Kidney epithelial cell (primary cell): ENCODE data around the gene SPEG. TPM values are rescaled to one million over a fixed set of nuclear protein-coding genes. Genes with fewer than 3 reads are reported as not detected.

Experiments
- DNase-seq: peaks from one replicate; pipeline ENCODE4 v3.0.0-alpha.2; 2010; ENCODE audit warnings: low read depth
- H3K27me3 ChIP-seq: 2 replicates; pipeline ENCODE4 v1.6.0; 2011; ENCODE audit warnings: low read length; ENCODE audit not compliant: control insufficient read depth, insufficient read depth
- H3K36me3 ChIP-seq: 2 replicates; pipeline ENCODE4 v1.5.1; 2011; ENCODE audit warnings: low read length; ENCODE audit not compliant: control insufficient read depth, insufficient read depth
- H3K4me3 ChIP-seq: 2 replicates; pipeline ENCODE4 v1.5.1; 2011; ENCODE audit warnings: low read depth, mild to moderate bottlenecking, control low read depth, low read length
- total RNA-seq: library from RNA; depleted of rRNA; stranded (reverse); fragments of >200 nt; gene quantifications from 2 replicates; pipeline ENCODE4 v1.2.3, GENCODE V29; 2015
- TF ChIP-seq, protein P1 (sequence below): IDR thresholded peaks from 2 replicates; pipeline ENCODE4 v1.5.1; 2011; ENCODE audit warnings: mild to moderate bottlenecking, moderate library complexity, low read length, control low read depth, inconsistent platforms; ENCODE audit not compliant: insufficient read depth, poor library complexity, severe bottlenecking

Gene SPEG
- total RNA-seq, 1 donor from 2014 or later = 9.9 TPM

DNA sequence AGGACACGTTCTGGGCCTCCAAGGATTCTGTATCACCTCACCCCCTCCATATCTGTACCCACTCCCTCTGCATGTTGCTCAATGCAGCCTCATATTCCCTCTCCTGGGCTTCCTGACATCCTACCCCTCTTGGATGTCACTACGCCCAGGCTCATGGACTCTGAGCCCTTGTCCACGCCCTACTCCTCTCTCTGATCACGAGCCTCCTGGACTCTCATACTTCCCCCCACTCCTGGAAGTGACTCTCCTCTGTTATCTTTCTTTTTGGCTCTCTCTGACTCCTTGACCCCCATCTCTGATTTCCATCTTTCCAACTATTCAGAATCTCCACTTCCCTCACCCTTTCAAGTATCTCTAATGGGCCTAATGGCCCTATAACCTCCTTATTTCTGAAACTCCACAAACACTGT lies 111.3 kb downstream of the SPEG start:
- TF ChIP-seq, protein P1, sequence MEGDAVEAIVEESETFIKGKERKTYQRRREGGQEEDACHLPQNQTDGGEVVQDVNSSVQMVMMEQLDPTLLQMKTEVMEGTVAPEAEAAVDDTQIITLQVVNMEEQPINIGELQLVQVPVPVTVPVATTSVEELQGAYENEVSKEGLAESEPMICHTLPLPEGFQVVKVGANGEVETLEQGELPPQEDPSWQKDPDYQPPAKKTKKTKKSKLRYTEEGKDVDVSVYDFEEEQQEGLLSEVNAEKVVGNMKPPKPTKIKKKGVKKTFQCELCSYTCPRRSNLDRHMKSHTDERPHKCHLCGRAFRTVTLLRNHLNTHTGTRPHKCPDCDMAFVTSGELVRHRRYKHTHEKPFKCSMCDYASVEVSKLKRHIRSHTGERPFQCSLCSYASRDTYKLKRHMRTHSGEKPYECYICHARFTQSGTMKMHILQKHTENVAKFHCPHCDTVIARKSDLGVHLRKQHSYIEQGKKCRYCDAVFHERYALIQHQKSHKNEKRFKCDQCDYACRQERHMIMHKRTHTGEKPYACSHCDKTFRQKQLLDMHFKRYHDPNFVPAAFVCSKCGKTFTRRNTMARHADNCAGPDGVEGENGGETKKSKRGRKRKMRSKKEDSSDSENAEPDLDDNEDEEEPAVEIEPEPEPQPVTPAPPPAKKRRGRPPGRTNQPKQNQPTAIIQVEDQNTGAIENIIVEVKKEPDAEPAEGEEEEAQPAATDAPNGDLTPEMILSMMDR = no peak
- no peak for DNase-seq
- Histone ChIP-seq H3K27me3 (no peaks in the 10 kb centered on the region), H3K4me3 (no peak overlapping the region), H3K36me3 (no peaks in the 10 kb centered on the region)

DNA sequence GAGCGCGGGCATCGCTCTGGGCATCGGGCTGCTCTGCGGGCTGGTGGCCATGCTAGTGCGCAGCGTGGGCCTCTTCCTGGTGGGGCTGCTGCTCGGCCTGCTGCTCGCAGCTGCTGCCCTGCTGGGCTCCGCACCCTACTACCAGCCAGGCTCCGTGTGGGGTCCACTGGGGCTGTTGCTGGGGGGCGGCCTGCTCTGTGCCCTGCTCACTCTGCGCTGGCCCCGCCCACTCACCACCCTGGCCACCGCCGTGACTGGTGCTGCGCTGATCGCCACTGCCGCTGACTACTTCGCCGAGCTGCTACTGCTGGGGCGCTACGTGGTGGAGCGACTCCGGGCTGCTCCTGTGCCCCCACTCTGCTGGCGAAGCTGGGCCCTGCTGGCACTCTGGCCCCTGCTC lies 113.0 kb downstream of the SPEG start:
- DNase-seq = no peak
- TF ChIP-seq, protein P1 = no peak

More for the DNA sequence above, 113.0 kb downstream of the SPEG start:
- H3K27me3 ChIP-seq = peaks cover 1% of the 10 kb centered on the region
- no peaks in the 10 kb centered on the region for H3K36me3 ChIP-seq
- no peak overlapping the region for H3K4me3 ChIP-seq

Other genes with a start within 250 kb of the SPEG start
- gene ZFAND2B, start 228.1 kb upstream of the SPEG start, total RNA-seq = 44.3 and 48.2 TPM in 2 replicates
- gene ABCB6, start 215.9 kb upstream of the SPEG start, total RNA-seq = 5.8 and 7.3 TPM in 2 replicates
- gene ATG9A, start 205.2 kb upstream of the SPEG start, total RNA-seq = 46.1 and 58.0 TPM in 2 replicates
- 43.5 and 52.3 TPM in 2 replicates for gene ANKZF1, start 205.0 kb upstream of the SPEG start, total RNA-seq
- gene GLB1L, start 189.4 kb upstream of the SPEG start, total RNA-seq = 11.6 and 19.8 TPM in 2 replicates
- 17.7 and 30.0 TPM in 2 replicates for gene STK16, start 189.4 kb upstream of the SPEG start, total RNA-seq
- gene TUBA4B, start 181.6 kb upstream of the SPEG start, total RNA-seq = not detected in 2 replicates
- gene TUBA4A, start 180.9 kb upstream of the SPEG start, total RNA-seq = 78.7 and 116 TPM in 2 replicates
- 60.9 and 62.6 TPM in 2 replicates for gene DNAJB2, start 155.5 kb upstream of the SPEG start, total RNA-seq
- 2.5 and 3.8 TPM in 2 replicates for gene PTPRN, start 125.4 kb upstream of the SPEG start, total RNA-seq
- gene RESP18, start 102.1 kb upstream of the SPEG start, total RNA-seq = not detected in 2 replicates
- gene DNPEP, start 46.9 kb upstream of the SPEG start, total RNA-seq = 50.2 and 62.7 TPM in 2 replicates
- 0.55 and 0.79 TPM in 2 replicates for gene DES, start 16.5 kb upstream of the SPEG start, total RNA-seq
- gene GMPPA, start 64.0 kb downstream of the SPEG start, total RNA-seq = 34.1 and 45.0 TPM in 2 replicates
- not detected in 2 replicates for gene ASIC4, start 79.6 kb downstream of the SPEG start, total RNA-seq
- 285 and 333 TPM in 2 replicates for gene CHPF, start 109.0 kb downstream of the SPEG start, total RNA-seq
- gene TMEM198, start 109.2 kb downstream of the SPEG start, total RNA-seq = 7.1 and 7.6 TPM in 2 replicates
- gene OBSL1, start 136.7 kb downstream of the SPEG start, total RNA-seq = 39.8 and 41.0 TPM in 2 replicates
- not detected in 2 replicates for gene INHA, start 137.5 kb downstream of the SPEG start, total RNA-seq
- 22.2 and 33.8 TPM in 2 replicates for gene STK11IP, start 163.0 kb downstream of the SPEG start, total RNA-seq
- 11.6 TPM in 2 replicates for gene SLC4A3, start 192.8 kb downstream of the SPEG start, total RNA-seq